GM18502 (cell line): ENCODE results near the gene SNCAIP.

Experiments used
- ATAC-seq: cut with Tn5 transposase; IDR thresholded peaks from one replicate; pipeline ENCODE4 v1.9.1; 2021; ENCODE audit warnings: mild to moderate bottlenecking; ENCODE audit not compliant: unreplicated experiment, poor library complexity

Gene SNCAIP

GRCh38 chr5:122391621-122392020 is 79.6 kb downstream of the SNCAIP start:
- no peak for ATAC-seq

- ATAC-seq, result no peak
Observed at GRCh38 chr5:122392224-122392623, 80.2 kb downstream of the SNCAIP start.

GRCh38 chr5:122392824-122393223 is 80.8 kb downstream of the SNCAIP start:
- ATAC-seq, result no peak

- ATAC-seq, result no peak
Observed at GRCh38 chr5:122394284-122394930, 82.4 kb downstream of the SNCAIP start.

- no peak for ATAC-seq
Observed at GRCh38 chr5:122398016-122398415, 86.0 kb downstream of the SNCAIP start.

GRCh38 chr5:122400341-122400740 is 88.3 kb downstream of the SNCAIP start:
- ATAC-seq, result no peak

GRCh38 chr5:122400938-122401337 is 88.9 kb downstream of the SNCAIP start:
- ATAC-seq, result no peak

GRCh38 chr5:122401976-122402725 is 90.1 kb downstream of the SNCAIP start:
- no peak for ATAC-seq

GRCh38 chr5:122402955-122403685 is 91.1 kb downstream of the SNCAIP start:
- ATAC-seq, result no peak

- ATAC-seq, result no peak
Observed at GRCh38 chr5:122404018-122404417, 92.0 kb downstream of the SNCAIP start.

GRCh38 chr5:122404653-122405362 is 92.8 kb downstream of the SNCAIP start:
- no peak for ATAC-seq

- ATAC-seq, result no peak
Observed at GRCh38 chr5:122405751-122406150, 93.7 kb downstream of the SNCAIP start.

- no peak for ATAC-seq
Observed at GRCh38 chr5:122406181-122406580, 94.1 kb downstream of the SNCAIP start.

GRCh38 chr5:122408592-122409224 is 96.7 kb downstream of the SNCAIP start:
- ATAC-seq, result peak; percentile 44

- peak; percentile 38 for ATAC-seq
Observed at GRCh38 chr5:122412966-122413365, 100.9 kb downstream of the SNCAIP start.

- ATAC-seq, result peak; percentile 44
Observed at GRCh38 chr5:122413722-122414121, 101.7 kb downstream of the SNCAIP start.

- ATAC-seq, result peak; percentile 87
Observed at GRCh38 chr5:122415030-122415800, 103.2 kb downstream of the SNCAIP start.

- no peak for ATAC-seq
Observed at GRCh38 chr5:122415801-122416120, 103.7 kb downstream of the SNCAIP start.

GRCh38 chr5:122419142-122419894 is 107.3 kb downstream of the SNCAIP start:
- ATAC-seq, result no peak
